Astrocyte of the cerebellum (primary cell): ENCODE results near the gene CEP170.
"Not testable (repeated sequence)": the region's sequence is repeated elsewhere in the genome, so short reads cannot be mapped to it uniquely, and the experiment has no call there.

Experiments used
- DNase-seq: peaks from one replicate; pipeline ENCODE4 v3.0.0-alpha.2; 2011; ENCODE audit warnings: low read depth
- H3K4me3 ChIP-seq: 2 replicates; pipeline ENCODE4 v1.5.1; 2011; ENCODE audit warnings: mild to moderate bottlenecking, low read depth, low read length, moderate library complexity
- in situ Hi-C: cut with HindIII; loops from 2 replicates; pipeline ENCODE4 v1.10.0; 2017; ENCODE audit warnings: low sequenced_read_pairs
- TF ChIP-seq, protein P1 (sequence below): IDR thresholded peaks from 2 replicates; pipeline ENCODE4 v1.5.1; 2012; ENCODE audit warnings: low read length, low read depth, moderate library complexity, mild to moderate bottlenecking; ENCODE audit errors: missing control alignments

The CEP170 gene

DNA sequence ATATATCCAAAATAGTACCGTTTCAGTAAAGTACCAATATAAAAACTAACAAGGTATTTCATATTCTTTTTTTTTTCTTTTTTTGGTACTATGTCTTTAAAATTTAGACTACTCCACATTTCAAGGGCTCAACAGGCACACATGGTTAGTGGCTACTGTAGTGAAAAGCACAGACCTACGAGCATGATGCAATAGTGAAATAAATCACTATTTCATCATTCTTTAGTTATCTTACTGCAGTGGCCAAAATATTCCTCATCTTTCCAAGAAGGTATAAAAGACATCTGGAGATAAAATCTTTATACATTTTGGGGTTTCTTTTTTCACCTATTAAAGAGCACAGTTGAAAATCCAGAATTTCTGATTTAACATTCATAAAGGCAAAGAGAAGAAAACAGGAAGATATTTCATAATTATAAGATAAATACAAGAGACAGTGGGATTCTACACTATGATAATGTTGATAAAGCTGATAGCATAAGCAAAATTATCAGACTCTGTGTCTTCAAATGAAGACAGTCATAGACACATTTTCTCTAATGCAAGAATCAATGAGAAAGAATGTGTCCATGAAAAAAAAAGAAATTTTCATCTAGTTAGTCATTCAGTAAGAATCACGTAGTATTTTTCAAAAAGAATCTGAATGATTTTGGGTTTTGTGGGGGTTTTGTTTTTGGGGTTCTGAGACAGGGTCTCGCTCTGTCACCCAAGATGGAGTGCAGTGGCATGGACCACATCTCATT, 41.9 kb downstream of the CEP170 start:
- TF ChIP-seq, protein P1, sequence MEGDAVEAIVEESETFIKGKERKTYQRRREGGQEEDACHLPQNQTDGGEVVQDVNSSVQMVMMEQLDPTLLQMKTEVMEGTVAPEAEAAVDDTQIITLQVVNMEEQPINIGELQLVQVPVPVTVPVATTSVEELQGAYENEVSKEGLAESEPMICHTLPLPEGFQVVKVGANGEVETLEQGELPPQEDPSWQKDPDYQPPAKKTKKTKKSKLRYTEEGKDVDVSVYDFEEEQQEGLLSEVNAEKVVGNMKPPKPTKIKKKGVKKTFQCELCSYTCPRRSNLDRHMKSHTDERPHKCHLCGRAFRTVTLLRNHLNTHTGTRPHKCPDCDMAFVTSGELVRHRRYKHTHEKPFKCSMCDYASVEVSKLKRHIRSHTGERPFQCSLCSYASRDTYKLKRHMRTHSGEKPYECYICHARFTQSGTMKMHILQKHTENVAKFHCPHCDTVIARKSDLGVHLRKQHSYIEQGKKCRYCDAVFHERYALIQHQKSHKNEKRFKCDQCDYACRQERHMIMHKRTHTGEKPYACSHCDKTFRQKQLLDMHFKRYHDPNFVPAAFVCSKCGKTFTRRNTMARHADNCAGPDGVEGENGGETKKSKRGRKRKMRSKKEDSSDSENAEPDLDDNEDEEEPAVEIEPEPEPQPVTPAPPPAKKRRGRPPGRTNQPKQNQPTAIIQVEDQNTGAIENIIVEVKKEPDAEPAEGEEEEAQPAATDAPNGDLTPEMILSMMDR = no peak
- DNase-seq = no peak

DNA sequence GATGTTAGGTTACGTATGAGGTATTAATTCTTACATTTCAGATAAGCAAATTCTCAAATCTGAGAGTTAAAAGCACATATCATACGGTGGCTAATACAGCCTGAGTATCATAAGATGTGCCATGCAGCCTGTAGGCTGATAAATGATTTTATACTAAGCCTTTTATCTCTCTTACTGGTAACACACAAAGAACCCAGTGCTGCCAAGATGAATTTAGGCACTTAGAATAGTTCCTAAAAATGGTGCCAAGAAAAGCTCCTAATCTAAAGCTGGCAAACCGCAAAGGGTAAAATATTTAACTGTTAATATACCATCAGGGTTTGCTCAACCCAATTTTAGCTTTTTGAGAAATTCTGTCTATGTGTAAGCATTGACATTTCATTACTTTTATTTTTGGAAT, 43.1 kb downstream of the CEP170 start:
- DNase-seq, H3K4me3 ChIP-seq, in situ Hi-C loops: not testable (repeated sequence)

More for the DNA sequence above, 41.9 kb downstream of the CEP170 start:
- H3K4me3 ChIP-seq = no peak overlapping the region
- in situ Hi-C loops = no loop called here

DNA sequence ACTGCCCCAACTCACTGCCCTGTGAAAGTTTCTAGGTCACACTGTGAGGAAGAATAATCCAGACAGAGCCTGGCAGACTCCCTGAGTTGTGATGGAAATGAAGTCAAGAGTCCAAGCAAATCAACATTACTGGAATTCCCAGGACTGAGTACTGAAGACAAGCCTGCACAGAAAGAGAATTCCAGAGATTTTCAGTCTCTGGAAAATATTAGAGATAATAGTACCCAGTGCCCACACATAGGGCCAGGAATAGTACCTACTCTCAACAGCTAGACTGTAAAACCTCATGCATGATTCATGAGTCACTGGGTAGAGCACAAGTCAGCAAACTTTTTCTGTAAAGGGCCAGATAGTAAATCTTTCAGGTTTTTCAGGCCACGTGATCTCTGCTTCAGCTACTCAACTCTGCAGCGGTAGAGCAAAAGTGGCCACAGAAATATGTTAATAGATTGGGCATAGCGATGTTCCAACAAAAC, 50.0 kb downstream of the CEP170 start:
- in situ Hi-C loops, H3K4me3 ChIP-seq: not testable (repeated sequence)
- peak; percentile 26 for DNase-seq

DNA sequence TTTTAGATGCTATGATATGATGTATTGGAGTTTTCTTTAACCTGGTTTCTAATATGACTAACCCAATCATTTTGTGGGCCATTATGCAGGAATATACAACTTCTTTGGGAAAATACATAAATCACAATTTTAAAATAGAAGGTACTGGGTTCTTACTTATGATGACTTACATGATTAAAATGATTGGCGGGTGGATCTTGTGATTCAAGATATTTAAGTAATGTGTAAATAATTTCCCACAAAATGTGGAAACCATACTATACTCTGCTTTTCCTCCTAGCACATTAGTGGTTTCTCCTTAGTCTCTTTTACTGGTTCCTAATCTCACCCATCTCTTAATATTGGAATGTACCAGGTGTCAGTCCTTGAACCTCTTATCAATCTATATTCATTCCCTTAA, 50.7 kb downstream of the CEP170 start:
- DNase-seq, in situ Hi-C loops, H3K4me3 ChIP-seq: not testable (repeated sequence)

DNA sequence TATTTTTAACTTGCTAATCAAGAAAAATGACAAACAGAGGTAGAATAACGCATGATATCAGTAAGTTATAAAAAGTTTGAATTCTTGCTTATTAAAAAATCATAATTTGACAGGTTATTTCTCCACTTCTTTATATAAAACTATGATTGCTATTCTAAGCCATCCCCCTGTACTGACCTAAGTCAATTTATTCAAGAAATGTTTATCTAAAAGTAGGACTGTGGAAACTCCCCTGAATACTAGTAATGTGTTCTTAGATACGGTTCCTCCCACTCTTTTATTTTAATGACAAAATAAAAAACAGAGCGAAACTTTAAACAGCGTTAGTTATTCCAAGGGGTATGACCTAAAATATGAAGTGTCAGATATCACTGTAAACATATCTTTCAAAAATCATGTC, 51.9 kb downstream of the CEP170 start:
- DNase-seq, in situ Hi-C loops, H3K4me3 ChIP-seq: not testable (repeated sequence)

DNA sequence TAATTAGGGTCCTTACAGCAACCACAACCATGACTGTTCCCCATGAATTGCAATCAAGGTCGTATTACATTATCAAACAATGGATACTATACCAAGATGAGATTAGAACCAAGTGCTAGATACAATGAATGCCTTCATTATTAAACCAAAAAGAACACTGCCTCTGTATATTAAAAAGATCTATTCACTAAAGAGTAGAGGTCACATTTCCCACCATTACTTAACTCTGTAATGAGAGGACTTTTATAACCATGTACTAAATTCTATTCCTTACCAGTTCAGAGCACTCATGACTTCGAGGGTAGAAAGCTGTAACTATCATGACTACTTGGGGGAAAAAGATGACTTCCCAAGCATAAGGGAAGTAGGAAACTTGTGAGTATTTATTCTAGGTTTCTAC, 53.8 kb downstream of the CEP170 start:
- in situ Hi-C loops, H3K4me3 ChIP-seq: not testable (repeated sequence)

DNA sequence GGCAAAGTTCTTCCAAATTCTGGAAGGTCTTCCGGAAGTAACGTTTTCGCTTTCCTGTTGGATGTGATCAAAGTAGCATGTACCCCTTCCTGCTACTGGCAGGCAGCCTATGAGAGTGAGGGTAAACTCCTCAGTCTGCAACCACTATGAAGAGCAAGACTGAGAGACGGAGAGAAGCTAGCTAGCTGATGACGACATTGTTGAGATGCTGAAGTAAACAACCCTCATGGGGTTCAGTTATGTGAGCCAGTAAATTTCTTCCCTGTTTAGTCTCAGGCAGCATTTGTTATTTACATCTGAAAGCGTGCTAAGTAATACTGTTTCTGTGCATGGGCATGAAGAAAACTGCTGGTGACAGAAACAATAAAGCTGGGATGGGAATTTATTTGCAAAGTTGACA, 57.6 kb downstream of the CEP170 start:
- in situ Hi-C loops, H3K4me3 ChIP-seq, DNase-seq: not testable (repeated sequence)

More for the DNA sequence above, 53.8 kb downstream of the CEP170 start:
- DNase-seq = not testable (repeated sequence)

DNA sequence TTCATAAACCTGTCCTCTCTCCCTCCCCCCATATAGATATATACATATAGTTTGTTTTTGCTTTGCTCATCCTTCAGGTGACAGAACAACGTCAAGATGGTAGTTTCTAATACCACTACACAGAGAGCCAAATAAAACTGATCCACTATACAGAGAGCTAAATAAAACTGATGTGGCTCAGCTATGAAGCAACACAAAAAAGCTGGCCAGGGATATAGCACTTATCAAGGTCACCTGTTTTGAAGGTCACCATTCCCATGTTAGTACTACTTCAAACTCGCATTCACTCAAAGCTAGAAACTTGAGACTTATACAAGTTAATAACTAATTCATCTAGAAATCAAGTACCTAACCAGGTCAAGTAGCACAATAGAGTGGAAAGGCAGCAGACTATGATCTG, 61.8 kb downstream of the CEP170 start:
- in situ Hi-C loops, DNase-seq, H3K4me3 ChIP-seq: not testable (repeated sequence)

DNA sequence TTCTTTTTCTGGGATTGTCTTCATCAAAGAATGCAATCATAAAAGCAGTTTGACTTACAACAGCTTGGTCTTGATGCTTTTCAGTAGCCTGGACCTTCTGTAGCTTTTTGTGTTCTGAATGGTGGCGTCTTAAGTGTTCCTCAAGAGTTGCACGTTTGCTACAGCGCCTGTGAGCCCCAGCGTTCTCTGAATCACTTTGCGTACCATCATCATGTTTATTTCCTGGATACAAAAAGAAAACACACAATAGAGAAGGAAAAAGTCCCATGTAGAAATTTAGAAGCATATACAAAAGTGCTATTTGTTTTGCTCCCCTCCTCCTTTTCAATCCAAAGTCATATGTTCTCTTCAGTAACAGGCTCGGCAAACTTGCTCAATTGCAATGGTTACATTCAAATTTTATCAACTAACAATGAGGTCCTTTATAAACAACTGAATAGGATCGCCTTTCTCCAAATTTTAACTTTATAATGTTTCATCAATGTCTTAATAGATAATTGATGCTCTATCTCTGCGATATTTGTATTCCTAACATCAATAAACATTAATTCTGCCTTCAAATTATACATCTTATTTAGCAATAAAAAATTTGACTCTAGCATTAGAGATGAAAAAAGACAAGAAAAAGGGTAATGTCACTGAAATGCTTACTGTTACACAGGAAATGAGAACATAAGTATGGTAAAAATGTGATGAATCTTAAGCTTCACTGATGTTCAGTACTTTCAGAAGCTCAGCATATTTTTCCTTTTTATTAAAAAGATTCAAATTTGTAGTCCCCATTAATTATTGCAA, 68.7 kb downstream of the CEP170 start:
- DNase-seq, H3K4me3 ChIP-seq, in situ Hi-C loops: not testable (repeated sequence)

DNA sequence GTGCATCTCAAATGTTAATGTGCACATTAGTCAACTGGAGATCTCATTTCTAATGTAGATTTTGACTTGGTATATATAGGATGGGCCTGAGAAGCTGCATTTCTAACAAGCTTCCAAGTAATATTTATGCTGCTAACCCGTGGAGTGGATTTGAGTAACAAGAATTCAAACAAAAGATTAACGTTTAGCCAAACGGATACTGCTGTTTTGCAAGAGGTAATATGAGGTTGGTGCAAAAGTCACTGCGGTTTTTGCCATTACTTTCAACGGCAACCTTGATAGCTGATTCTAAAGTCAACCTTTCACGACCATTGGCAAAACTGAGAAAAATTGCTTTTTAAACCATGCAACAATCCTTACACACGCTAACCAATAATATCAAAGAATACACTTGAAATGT, 70.3 kb downstream of the CEP170 start:
- DNase-seq, H3K4me3 ChIP-seq, in situ Hi-C loops: not testable (repeated sequence)

DNA sequence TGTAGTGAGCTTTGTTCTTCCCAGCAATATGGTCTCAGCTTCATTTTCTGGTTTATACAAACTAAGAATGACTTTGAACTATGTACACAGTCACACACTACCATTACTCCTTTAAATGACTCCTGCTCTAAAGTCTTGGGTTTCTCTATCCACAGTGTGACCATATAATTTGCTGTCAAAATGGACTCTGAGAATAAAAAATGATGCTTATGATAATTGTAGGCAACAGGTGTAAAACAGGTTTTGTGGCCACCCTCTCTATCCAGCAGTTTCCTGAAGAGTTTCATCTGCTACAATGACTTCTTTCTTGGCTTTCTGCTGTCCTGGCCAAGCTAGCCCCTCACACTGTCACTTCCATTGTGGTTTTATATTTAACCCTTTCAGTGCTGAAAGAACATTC, 71.4 kb downstream of the CEP170 start:
- in situ Hi-C loops, DNase-seq, H3K4me3 ChIP-seq: not testable (repeated sequence)

DNA sequence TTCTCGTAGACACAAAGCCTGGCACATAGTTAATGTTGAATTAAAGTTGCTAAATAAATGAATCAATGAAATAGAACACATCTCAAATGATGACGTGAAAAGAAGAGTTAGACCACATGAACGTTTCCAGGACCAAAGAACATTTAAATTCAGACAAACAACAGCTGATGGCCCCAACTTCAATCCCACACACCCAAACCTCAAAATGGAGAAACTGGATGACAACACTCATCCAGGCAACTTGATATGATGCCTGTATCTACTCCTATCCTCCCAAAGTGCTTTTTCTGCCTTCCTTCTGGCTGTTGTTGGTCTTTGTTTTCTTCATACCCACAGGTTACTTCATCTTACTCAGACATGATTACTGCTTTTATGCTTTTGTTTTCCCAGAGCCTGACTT, 71.9 kb downstream of the CEP170 start:
- H3K4me3 ChIP-seq, DNase-seq, in situ Hi-C loops: not testable (repeated sequence)
